HG03095 (cell line): ENCODE results near the gene SPECC1.
"Not testable (repeated sequence)": the region's sequence is repeated elsewhere in the genome, so short reads cannot be mapped to it uniquely, and the experiment has no call there.

ENCODE experiments used
- ATAC-seq: cut with Tn5 transposase; IDR thresholded peaks from one replicate; pipeline ENCODE4 v1.9.1; 2021; ENCODE audit warnings: moderate library complexity; ENCODE audit not compliant: unreplicated experiment

Gene SPECC1

DNA sequence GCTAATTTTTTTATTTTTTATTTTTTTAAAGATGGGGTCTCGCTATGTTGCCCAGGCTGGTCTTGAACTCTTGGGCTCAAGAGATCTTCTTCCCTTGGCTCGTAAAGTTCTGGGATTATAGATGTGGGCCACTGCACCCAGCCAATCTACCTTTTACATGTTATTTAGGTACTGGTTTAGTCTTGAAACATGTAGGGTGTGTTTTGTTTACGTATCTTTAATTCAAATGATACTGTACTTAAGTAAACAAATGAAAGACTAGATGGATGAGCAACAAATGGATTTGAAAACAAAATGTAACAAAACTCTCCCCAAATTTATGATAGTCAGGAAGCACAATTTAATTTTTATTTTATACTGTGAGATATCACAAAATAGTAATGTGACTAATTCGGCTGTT is 250.5 kb downstream of the SPECC1 start:
- ATAC-seq = no peak

GRCh38 chr17:20260268-20260667 is 251.1 kb downstream of the SPECC1 start:
- no peak for ATAC-seq

GRCh38 chr17:20262226-20263114 is 253.3 kb downstream of the SPECC1 start:
- ATAC-seq = no peak

DNA sequence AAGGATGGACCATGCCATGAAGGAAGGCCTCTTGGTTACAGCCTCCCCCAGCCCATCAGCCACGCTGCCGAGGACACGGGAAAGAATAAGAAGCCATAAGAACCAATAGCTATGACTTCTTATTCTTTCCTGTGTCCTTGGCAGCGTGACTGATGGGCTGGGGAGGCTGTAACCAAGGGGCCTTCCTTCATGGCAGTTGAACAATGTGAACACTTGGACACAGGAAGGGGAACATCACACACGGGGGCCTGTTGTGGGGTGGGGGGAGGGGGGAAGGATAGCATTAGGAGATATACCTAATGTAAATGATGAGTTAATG is 253.9 kb downstream of the SPECC1 start:
- ATAC-seq = not testable (repeated sequence)

DNA sequence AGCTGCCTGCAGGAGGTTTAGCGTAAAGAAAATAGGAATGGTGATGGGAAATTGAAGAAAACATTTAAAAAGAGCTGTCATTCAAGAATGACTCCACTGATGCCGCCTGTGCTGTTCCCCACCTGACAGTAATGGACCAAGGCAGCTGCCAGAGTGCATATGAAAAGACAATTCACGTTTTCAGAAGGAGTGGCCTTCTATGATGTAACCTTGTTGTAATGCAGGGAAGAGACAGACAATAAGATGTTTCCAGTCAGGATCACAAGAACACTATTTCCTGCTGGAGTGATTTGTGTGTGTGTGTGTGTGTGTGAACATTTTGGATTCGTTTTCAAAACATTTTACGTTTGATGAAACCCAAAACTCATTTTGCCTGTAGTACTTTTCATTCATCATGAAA is 254.4 kb downstream of the SPECC1 start:
- ATAC-seq = no peak

DNA sequence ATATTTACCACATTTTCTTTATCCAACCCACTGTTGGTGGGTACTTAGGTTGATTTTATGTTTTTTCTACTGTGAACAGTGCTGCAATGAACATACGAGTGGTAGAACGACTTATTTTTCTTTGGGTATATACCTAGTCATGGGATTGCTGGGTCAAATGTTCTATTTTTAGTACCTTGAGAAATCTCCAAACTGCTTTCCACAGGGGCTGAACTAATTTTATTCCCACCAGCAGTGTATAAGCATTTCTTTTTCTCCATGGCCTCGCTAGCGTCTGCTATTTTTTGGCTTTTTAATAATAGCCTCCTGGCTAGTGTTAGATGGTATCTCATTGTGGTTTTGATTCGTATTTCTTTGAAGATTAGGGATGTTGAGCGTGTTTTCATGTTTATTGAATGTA is 255.8 kb downstream of the SPECC1 start:
- ATAC-seq = no peak

GRCh38 chr17:20266806-20267458 is 257.8 kb downstream of the SPECC1 start:
- no peak for ATAC-seq

- ATAC-seq = no peak
These were observed 258.3 kb downstream of the SPECC1 start for GRCh38 chr17:20267459-20267842.

- ATAC-seq = no peak
These were observed 261.2 kb downstream of the SPECC1 start for GRCh38 chr17:20270369-20270768.

DNA sequence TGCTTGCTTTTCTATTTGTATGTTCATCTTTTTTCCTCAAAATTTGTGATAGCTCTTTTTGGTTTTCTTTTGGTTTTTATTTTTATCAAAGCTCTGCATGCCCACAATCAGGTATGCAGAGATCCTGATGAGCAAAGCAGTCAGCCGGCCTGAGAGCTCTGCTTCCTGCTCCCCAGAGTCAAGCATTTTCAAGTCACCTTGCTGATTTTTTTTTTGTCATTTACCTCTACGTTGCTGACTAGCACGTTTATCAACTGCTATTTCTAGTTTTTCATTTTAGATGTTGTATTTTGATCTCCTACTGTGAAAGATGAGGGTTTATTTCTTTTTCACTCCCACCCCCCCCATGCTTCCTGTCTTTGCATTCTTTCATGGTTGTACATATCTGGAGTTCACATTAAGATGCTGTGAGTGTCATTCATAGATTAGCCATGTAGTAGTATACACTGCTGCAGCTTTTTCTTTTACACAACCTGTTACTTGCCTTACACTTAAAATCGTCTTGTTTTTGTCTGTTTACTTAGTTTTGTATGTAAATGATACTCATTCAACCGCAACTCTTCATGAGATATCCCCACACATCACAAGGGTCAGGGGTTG is 262.0 kb downstream of the SPECC1 start:
- no peak for ATAC-seq

DNA sequence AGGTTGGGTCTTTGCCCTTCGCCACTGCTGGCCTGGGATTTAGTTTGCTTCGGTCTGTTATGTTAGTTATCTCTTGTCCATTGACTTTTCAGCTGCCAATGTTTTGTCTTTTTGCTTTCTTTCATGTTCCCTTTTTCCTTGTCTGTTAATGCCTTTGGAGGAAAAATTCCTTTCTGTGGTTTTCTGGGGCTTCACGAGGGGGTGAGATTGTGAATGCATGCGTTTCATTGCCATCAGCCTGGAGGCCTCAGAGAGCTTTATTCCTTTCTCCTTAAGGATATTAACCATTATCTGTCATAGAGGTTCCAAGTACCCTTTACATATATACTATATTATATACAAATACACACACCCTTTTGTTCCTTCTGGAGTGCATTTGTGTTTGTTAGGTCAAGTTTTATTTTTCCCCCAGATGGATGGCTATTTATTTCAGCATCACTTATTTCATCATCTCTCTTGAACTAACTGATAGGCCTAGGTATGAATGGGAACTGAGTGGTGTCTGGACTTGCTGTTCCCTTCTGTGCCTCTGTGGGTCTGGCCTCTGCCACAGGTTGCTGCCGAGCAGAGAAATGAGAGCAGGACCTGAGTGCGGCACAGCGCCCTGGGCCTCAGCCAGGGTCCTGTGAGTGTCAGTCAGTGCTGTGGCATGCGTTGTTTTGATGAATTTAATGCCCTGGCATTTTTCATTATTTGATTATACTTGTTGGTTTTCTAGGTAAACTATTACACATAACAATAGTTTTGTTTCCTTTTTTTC is 264.8 kb downstream of the SPECC1 start:
- no peak for ATAC-seq

DNA sequence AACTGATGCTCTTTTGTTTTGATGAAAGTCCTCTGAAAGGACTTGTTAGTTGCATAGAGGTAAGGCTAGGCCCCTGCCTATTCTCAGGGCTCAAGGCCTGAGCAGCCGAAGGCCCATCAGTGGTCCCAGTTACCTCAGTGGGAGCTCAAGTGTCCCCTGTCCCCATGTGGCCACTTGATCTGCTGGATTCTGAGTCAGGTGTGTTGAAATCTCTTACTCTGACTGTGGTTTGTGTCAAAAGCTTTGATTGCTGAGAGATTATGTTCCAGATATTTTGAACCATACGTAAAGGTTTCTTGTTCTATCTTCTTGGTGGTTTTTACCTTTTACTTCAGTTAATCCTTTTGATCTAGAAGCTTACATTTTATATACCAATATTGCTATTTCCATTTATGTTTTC is 266.5 kb downstream of the SPECC1 start:
- ATAC-seq = no peak

DNA sequence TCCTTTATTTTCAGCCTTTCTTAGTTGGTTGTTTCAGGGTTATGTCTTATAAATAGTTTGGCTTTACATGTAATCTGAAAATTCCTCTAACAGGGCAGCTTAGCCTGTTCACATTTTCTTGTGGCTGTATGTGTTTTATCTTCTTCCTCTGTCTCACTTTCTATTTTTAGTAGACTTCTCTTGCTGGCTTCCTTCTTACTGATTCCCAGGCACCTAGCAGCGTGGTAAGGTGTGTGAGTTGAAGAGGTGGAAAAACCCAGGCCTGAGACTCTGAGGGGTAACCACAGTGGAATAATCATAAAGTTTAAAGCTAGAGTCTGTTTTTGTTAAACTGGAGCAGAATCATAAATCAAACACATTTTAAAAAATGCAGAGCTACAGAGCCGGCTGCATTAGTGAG is 267.3 kb downstream of the SPECC1 start:
- no peak for ATAC-seq

DNA sequence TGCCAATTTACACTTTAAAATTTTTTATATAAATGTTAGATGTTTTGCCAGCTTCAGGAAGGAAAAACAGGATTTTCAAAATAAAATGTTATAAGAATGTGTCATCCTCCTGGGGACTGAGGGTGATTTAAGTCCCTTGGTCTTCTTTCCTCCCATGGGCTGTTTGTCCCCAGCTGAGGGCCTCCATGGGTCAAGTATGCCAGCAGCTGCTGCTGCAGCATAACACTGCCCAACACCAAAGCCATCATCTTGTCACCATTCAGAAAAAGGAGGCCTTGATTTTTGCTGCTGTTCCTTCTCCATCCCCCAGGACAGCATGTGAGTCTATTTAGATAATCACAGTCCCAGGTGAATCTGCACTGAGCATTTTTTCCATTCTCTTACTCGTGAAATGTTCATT is 269.6 kb downstream of the SPECC1 start:
- ATAC-seq = no peak

DNA sequence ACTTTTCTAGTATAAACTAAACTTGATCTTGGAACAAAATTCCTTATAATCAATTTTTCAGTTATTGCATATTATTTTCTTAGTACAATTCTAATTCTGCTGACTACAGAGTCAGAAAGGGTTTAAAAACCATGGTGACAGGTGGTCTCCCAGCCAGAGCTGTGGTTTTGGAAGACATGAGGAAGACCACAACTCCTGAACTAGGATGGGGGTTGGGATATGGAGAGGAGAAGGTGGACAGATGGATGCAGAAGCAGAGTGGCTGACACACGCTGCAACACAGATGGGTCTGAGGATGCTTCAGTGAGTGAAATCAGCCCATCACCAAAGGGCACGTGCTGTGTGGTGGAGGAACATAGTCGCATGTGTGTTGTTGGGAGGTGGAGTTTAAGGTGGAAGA is 270.5 kb downstream of the SPECC1 start:
- ATAC-seq = no peak

- no peak for ATAC-seq
These were observed 270.9 kb downstream of the SPECC1 start for GRCh38 chr17:20280051-20280450.

- no peak for ATAC-seq
These were observed 271.7 kb downstream of the SPECC1 start for GRCh38 chr17:20280851-20281250.

DNA sequence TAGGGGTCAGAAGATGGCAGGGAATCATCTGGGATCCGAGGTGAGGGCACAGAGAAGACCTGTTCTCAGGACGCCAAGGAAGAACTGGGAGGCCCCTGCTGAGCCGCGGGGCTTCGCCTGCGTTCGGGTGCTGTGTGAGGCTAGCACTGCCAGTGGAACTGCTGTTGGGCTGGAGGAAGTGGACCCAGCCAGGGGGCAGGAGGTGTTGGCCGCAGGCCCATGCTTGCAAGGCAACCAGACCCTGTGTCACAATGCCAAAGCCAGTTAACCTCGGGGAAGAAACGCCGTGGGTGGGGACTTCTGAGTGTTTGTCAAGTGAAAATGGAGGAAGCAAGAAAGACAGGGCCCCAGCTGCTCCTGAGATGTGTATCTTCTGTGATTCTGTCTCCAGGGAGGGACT is 272.7 kb downstream of the SPECC1 start:
- no peak for ATAC-seq

DNA sequence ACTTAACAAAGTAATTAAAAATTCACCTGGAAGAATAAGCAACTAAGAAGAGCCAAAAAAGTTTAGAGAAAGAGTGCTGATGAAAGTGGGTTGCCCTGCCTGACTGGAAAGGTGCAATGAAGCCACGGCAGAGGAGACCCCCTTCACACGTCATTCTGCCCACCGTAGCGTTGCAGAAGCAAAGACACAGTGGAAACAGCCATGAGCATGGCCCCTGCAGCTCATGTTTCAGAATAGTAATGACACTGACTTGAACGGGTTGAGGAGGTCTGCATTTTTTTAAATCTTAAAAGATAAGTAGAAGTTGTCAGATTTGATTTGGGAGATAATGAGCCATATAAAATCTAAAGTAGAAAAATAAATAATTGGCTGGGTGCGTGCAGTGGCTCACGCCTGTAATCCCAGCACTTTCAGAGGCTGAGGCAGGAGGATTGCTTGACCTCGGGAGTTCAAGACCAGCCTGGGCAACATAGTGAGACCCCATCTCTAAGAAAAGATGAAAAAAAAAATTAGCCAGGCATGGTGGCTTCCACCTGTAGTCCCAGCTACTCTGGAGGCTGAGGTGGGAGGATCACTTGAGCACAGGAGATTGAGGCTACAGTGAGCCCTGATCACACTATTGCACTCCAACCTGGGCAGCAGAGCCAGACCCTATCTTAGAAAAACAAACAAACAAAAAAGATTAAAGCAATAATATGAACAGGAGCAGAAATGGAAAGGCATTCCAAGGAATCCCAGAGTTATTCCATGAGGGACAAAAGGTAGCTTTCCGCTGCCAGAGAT is 273.6 kb downstream of the SPECC1 start:
- no peak for ATAC-seq

DNA sequence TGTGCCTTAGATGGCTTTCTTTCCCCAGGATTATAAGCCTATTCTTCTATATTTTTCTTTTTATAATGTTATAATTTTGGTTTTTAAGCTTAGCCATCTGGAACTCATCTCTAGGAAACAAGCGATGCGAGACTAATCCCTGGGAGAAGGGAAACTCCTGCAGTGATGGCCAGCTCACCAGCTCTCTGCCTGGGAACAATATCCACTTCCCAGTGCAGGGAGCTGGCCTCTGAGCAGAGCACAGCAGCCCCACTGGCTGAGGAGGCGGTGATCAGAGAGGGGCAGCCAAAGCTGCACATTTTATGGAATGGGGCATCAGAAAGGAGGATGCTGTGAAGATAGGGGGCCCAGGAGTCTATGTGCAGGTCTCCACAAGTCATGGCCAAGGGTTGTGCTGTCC is 274.9 kb downstream of the SPECC1 start:
- no peak for ATAC-seq
